ENCODE results near the gene DCC. TPM values are rescaled to one million over a fixed set of nuclear protein-coding genes. Genes with fewer than 3 reads are reported as not detected.

DCC gene
- total RNA-seq, 1 experiment from 2014 or later: not detected

- H3K27me3 Mint-ChIP-seq (ENCODE audit: insufficient read depth, unreplicated experiment): no peaks in the 10 kb centered on the region
- ChIA-PET CTCF (no interaction called here), POLR2A (no interaction called here)
- TF ChIP-seq CTCF (IDR thresholded peaks at IDR 0.05; ENCODE audit: unreplicated experiment): no peak
- no peak overlapping the region for H3K27ac Mint-ChIP-seq (ENCODE audit: low read depth, unreplicated experiment)
- intact Hi-C loops (cut with micrococcal nuclease): no loop called here
- H3K4me3 Mint-ChIP-seq (ENCODE audit: unreplicated experiment): no peak overlapping the region
- H3K4me1 Mint-ChIP-seq (ENCODE audit: insufficient read depth, unreplicated experiment): no peaks in the 10 kb centered on the region
- DNase-seq (ENCODE audit: unreplicated experiment): no peak
- H3K36me3 Mint-ChIP-seq (ENCODE audit: insufficient read depth, unreplicated experiment): no peaks in the 10 kb centered on the region
- peaks cover 27% of the 10 kb centered on the region for H3K9me3 Mint-ChIP-seq (ENCODE audit: unreplicated experiment)
- no TSS peak for BruUV-seq (replicated peaks)
Observed at GRCh38 chr18:52602820-52603219, 262.8 kb downstream of the DCC start.

GRCh38 chr18:52605345-52605744, 265.3 kb downstream of the DCC start:
- CTCF ChIA-PET: interaction anchor here (0.6 kb wide), 2 partner anchors 31 to 167 kb away, joined by 3 to 4 read pairs; no protein-coding TSS in a partner anchor
- no TSS peak for BruUV-seq (replicated peaks)
- POLR2A ChIA-PET: no interaction called here
- Mint-ChIP-seq H3K4me1 (ENCODE audit: insufficient read depth, unreplicated experiment) (no peaks in the 10 kb centered on the region), H3K36me3 (ENCODE audit: insufficient read depth, unreplicated experiment) (no peaks in the 10 kb centered on the region), H3K27me3 (ENCODE audit: insufficient read depth, unreplicated experiment) (no peaks in the 10 kb centered on the region), H3K9me3 (ENCODE audit: unreplicated experiment) (peaks cover 21% of the 10 kb centered on the region), H3K4me3 (ENCODE audit: unreplicated experiment) (no peak overlapping the region), H3K27ac (ENCODE audit: low read depth, unreplicated experiment) (no peak overlapping the region)
- DNase-seq (ENCODE audit: unreplicated experiment): no peak
- no peak for TF ChIP-seq CTCF (IDR thresholded peaks at IDR 0.05; ENCODE audit: unreplicated experiment)
- intact Hi-C loops (cut with micrococcal nuclease): no loop called here

GRCh38 chr18:52607985-52608384, 268.0 kb downstream of the DCC start:
- no TSS peak for BruUV-seq (replicated peaks)
- no peak overlapping the region for H3K4me3 Mint-ChIP-seq (ENCODE audit: unreplicated experiment)
- intact Hi-C loops (cut with micrococcal nuclease): no loop called here
- no peak overlapping the region for H3K27ac Mint-ChIP-seq (ENCODE audit: low read depth, unreplicated experiment)
- ChIA-PET CTCF (no interaction called here), POLR2A (no interaction called here)
- peaks cover 22% of the 10 kb centered on the region for H3K9me3 Mint-ChIP-seq (ENCODE audit: unreplicated experiment)
- no peaks in the 10 kb centered on the region for H3K27me3 Mint-ChIP-seq (ENCODE audit: insufficient read depth, unreplicated experiment)
- TF ChIP-seq CTCF (IDR thresholded peaks at IDR 0.05; ENCODE audit: unreplicated experiment): no peak
- no peaks in the 10 kb centered on the region for H3K36me3 Mint-ChIP-seq (ENCODE audit: insufficient read depth, unreplicated experiment)
- DNase-seq (ENCODE audit: unreplicated experiment): no peak
- no peaks in the 10 kb centered on the region for H3K4me1 Mint-ChIP-seq (ENCODE audit: insufficient read depth, unreplicated experiment)

- no peak overlapping the region for H3K4me3 Mint-ChIP-seq (ENCODE audit: unreplicated experiment)
- H3K36me3 Mint-ChIP-seq (ENCODE audit: insufficient read depth, unreplicated experiment): no peaks in the 10 kb centered on the region
- TF ChIP-seq CTCF (IDR thresholded peaks at IDR 0.05; ENCODE audit: unreplicated experiment): no peak
- CTCF ChIA-PET: no interaction called here
- peaks cover 22% of the 10 kb centered on the region for H3K9me3 Mint-ChIP-seq (ENCODE audit: unreplicated experiment)
- POLR2A ChIA-PET: interaction anchor here (0.6 to 1.1 kb wide), 2 partner anchors 23 to 101 kb away, joined by 3 to 4 read pairs; no protein-coding TSS in a partner anchor
- BruUV-seq (replicated peaks): no TSS peak
- no peaks in the 10 kb centered on the region for H3K27me3 Mint-ChIP-seq (ENCODE audit: insufficient read depth, unreplicated experiment)
- H3K4me1 Mint-ChIP-seq (ENCODE audit: insufficient read depth, unreplicated experiment): no peaks in the 10 kb centered on the region
- no peak overlapping the region for H3K27ac Mint-ChIP-seq (ENCODE audit: low read depth, unreplicated experiment)
- no peak for DNase-seq (ENCODE audit: unreplicated experiment)
- intact Hi-C loops (cut with micrococcal nuclease): no loop called here
Observed at GRCh38 chr18:52610451-52611115, 270.6 kb downstream of the DCC start.

All from MCF 10A (cell line).